ENCODE results near the gene KRT80.

The KRT80 gene

GRCh38 chr12:52227606-52228166 lies 35.9 kb upstream of the KRT80 start:
- DNase-seq (ENCODE audit: low read depth): no peak
- H3K27me3 ChIP-seq (replicated peaks; ENCODE audit: control insufficient read depth, insufficient read depth, low read length): no peaks in the 10 kb centered on the region

GRCh38 chr12:52226446-52226845 lies 34.6 kb upstream of the KRT80 start:
- Histone ChIP-seq H3K4me1 (ENCODE audit: control insufficient read depth, insufficient read depth, low read length) (peaks cover 41% of the 10 kb centered on the region), H3K9me3 (ENCODE audit: control insufficient read depth, low read length) (peaks cover 15% of the 10 kb centered on the region), H3K9ac (ENCODE audit: low read length) (no peak overlapping the region), H3K27me3 (replicated peaks; ENCODE audit: control insufficient read depth, insufficient read depth, low read length) (no peaks in the 10 kb centered on the region), H3K4me3 (ENCODE audit: low read length) (no peak overlapping the region), H3K36me3 (ENCODE audit: control insufficient read depth, insufficient read depth, low read length, severe bottlenecking) (no peaks in the 10 kb centered on the region)
- no peak for DNase-seq (ENCODE audit: low read depth)

More at GRCh38 chr12:52227606-52228166, 35.9 kb upstream of the KRT80 start:
- peaks cover 15% of the 10 kb centered on the region for H3K9me3 ChIP-seq (ENCODE audit: control insufficient read depth, low read length)
- no peak overlapping the region for H3K9ac ChIP-seq (ENCODE audit: low read length)
- H3K4me1 ChIP-seq (ENCODE audit: control insufficient read depth, insufficient read depth, low read length): peaks cover 45% of the 10 kb centered on the region
- no peak overlapping the region for H3K4me3 ChIP-seq (ENCODE audit: low read length)
- no peaks in the 10 kb centered on the region for H3K36me3 ChIP-seq (ENCODE audit: control insufficient read depth, insufficient read depth, low read length, severe bottlenecking)

- DNase-seq (ENCODE audit: low read depth): no peak
- Histone ChIP-seq H3K9me3 (ENCODE audit: control insufficient read depth, low read length) (peaks cover 15% of the 10 kb centered on the region), H3K36me3 (ENCODE audit: control insufficient read depth, insufficient read depth, low read length, severe bottlenecking) (no peaks in the 10 kb centered on the region), H3K27me3 (replicated peaks; ENCODE audit: control insufficient read depth, insufficient read depth, low read length) (no peaks in the 10 kb centered on the region), H3K9ac (ENCODE audit: low read length) (no peak overlapping the region), H3K4me1 (ENCODE audit: control insufficient read depth, insufficient read depth, low read length) (peaks cover 34% of the 10 kb centered on the region), H3K4me3 (ENCODE audit: low read length) (no peak overlapping the region)
Measured at GRCh38 chr12:52225752-52226151, 33.9 kb upstream of the KRT80 start.

- H3K9me3 ChIP-seq (ENCODE audit: control insufficient read depth, low read length): peaks cover 15% of the 10 kb centered on the region
- no peaks in the 10 kb centered on the region for H3K27me3 ChIP-seq (replicated peaks; ENCODE audit: control insufficient read depth, insufficient read depth, low read length)
- H3K4me3 ChIP-seq (ENCODE audit: low read length): no peak overlapping the region
- H3K4me1 ChIP-seq (ENCODE audit: control insufficient read depth, insufficient read depth, low read length): peaks cover 18% of the 10 kb centered on the region
- peak overlapping the region; percentile 43 for H3K9ac ChIP-seq (ENCODE audit: low read length)
- no peaks in the 10 kb centered on the region for H3K36me3 ChIP-seq (ENCODE audit: control insufficient read depth, insufficient read depth, low read length, severe bottlenecking)
- no peak for DNase-seq (ENCODE audit: low read depth)
Measured at GRCh38 chr12:52224151-52224550, 32.3 kb upstream of the KRT80 start.

DNA sequence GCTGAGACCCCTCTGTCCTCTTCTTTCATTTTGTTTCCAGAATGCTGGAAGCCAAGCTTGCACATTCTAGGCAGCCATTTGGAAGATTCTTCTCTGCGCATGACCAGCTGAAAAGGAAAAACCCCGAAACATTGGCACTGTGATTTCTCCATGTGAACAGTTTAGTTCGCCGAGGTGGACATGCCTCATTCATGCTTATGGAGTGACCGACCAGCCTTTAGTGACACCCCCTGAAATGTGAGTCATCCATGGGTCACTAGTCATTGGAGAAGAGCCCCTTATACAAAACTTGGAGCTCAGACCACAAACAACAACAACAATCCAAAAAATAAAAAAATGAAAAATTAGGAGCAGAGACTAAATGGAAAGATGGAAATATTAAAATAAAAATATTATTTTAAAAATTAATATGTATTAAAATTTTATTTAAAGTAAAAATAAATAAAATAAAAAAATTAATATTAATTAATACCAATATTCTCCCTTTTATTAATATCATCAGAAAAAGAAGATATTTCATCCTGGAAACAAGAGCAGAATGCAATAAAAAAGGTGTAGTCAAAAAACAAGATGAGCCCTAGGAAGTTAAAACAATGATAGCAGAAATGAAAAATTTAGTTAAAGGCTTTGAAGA lies 31.7 kb upstream of the KRT80 start:
- Histone ChIP-seq H3K27me3 (replicated peaks; ENCODE audit: control insufficient read depth, insufficient read depth, low read length) (no peaks in the 10 kb centered on the region), H3K9ac (ENCODE audit: low read length) (peak overlapping the region; percentile 43), H3K9me3 (ENCODE audit: control insufficient read depth, low read length) (peaks cover 15% of the 10 kb centered on the region), H3K4me3 (ENCODE audit: low read length) (no peak overlapping the region), H3K4me1 (ENCODE audit: control insufficient read depth, insufficient read depth, low read length) (peaks cover 11% of the 10 kb centered on the region), H3K36me3 (ENCODE audit: control insufficient read depth, insufficient read depth, low read length, severe bottlenecking) (no peaks in the 10 kb centered on the region)
- no peak for DNase-seq (ENCODE audit: low read depth)

DNA sequence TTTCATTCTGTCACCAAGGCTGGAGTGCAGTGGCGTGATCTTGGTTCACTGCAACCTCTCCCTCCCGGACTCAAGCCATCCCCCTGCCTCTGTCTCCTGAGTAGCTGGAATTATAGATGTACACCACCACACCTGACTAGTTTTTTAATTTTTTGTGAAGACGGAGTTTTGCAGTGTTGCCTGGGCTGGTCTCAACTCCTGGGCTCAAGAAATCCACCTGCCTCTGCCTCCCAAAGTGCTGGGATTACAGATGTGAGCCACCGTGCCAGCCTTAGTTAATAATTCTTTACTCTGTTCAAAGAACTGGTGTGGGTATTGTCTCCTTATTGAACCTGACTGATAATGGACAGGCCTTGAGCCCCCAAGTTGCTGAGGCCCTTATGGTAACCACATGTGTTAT lies 30.9 kb upstream of the KRT80 start:
- no peak for DNase-seq (ENCODE audit: low read depth)

DNA sequence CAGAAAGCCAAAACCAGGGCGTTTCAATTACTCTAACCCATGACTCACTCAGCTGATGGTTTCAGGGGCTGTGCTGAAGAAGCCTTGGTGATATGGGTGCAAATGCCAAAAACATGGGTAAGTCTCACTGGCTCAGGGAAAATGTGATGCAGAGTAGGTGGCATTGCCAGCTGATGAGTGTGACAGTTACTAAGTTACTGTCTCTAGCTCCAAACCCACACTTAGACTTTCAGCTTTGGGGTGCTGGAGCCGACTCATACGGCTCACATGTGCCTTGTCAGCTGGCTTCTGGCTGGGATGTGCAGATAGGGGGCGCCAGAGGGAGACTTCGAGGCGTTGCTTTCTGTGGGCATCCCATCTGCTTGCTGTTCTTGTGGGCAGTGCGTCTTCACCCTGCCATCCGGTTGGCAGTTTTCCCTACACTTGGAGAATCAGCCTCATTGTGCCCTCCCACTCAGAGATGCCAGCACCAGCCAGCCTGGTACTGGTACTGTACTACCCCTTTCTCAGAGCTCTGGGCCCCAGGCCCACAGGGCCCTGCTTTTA lies 30.2 kb upstream of the KRT80 start:
- H3K4me1 ChIP-seq (ENCODE audit: control insufficient read depth, insufficient read depth, low read length): peaks cover 10% of the 10 kb centered on the region
- peaks cover 15% of the 10 kb centered on the region for H3K9me3 ChIP-seq (ENCODE audit: control insufficient read depth, low read length)
- H3K27me3 ChIP-seq (replicated peaks; ENCODE audit: control insufficient read depth, insufficient read depth, low read length): no peaks in the 10 kb centered on the region
- DNase-seq (ENCODE audit: low read depth): no peak
- no peaks in the 10 kb centered on the region for H3K36me3 ChIP-seq (ENCODE audit: control insufficient read depth, insufficient read depth, low read length, severe bottlenecking)
- H3K9ac ChIP-seq (ENCODE audit: low read length): no peak overlapping the region
- H3K4me3 ChIP-seq (ENCODE audit: low read length): no peak overlapping the region

More for the DNA sequence above, 30.9 kb upstream of the KRT80 start:
- Histone ChIP-seq H3K4me3 (ENCODE audit: low read length) (no peak overlapping the region), H3K27me3 (replicated peaks; ENCODE audit: control insufficient read depth, insufficient read depth, low read length) (no peaks in the 10 kb centered on the region), H3K4me1 (ENCODE audit: control insufficient read depth, insufficient read depth, low read length) (peaks cover 7% of the 10 kb centered on the region), H3K36me3 (ENCODE audit: control insufficient read depth, insufficient read depth, low read length, severe bottlenecking) (no peaks in the 10 kb centered on the region), H3K9ac (ENCODE audit: low read length) (no peak overlapping the region), H3K9me3 (ENCODE audit: control insufficient read depth, low read length) (peaks cover 15% of the 10 kb centered on the region)

DNA sequence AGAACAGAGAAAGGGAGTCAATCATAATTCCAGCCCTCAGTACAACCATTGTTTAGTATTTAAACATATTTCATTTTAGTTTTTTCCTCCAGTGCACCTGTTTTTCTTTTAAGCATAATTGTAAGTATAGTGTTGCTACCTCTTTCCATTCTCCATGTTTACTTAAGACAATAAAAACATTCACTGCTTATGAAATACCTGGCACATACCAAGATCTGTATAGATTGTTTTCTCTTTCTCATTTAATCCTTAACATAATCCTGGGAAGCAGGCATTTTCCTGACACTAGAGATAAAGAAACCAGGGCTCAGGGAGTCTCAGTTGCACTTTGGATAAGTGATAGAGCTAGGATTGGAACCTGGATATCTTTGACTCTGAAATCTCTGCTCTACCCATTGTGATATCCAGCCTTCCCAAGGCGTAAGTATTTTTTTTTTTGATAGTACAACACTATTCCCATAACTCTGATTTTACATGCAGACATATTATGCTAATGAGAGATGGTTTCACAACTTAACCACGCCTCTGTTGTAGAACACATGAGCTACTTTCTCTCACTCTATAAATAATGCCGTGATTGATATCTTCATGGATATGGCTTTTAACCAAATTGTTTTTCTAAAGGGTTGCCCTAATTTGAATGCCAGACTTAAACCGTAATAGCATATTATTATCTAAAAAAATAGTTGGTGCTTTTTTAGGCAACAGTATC lies 29.4 kb upstream of the KRT80 start:
- no peak for DNase-seq (ENCODE audit: low read depth)
- no peak overlapping the region for H3K9ac ChIP-seq (ENCODE audit: low read length)

DNA sequence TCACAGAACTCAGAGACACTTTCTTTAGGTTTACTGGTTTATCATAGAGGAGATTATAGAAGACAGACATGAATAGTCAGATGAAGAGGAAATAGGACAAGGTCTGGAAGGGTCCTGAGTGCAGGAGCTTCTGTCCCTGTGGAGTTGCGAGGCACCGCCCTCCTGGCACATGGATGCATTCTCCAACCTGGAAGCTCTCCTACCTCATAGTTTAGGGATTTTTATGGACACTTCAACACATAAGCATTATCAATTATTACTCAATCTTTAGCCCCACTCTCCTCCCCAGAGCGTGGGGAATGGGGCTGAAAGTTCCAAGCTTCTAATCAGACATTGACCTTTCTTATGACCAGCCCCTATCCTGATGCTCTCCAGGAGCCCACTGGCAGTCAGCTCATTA lies 28.7 kb upstream of the KRT80 start:
- Histone ChIP-seq H3K36me3 (ENCODE audit: control insufficient read depth, insufficient read depth, low read length, severe bottlenecking) (no peaks in the 10 kb centered on the region), H3K9me3 (ENCODE audit: control insufficient read depth, low read length) (peaks cover 12% of the 10 kb centered on the region), H3K4me3 (ENCODE audit: low read length) (no peak overlapping the region), H3K9ac (ENCODE audit: low read length) (no peak overlapping the region), H3K27me3 (replicated peaks; ENCODE audit: control insufficient read depth, insufficient read depth, low read length) (no peaks in the 10 kb centered on the region), H3K4me1 (ENCODE audit: control insufficient read depth, insufficient read depth, low read length) (peaks cover 14% of the 10 kb centered on the region)
- DNase-seq (ENCODE audit: low read depth): no peak

More for the DNA sequence above, 29.4 kb upstream of the KRT80 start:
- H3K4me1 ChIP-seq (ENCODE audit: control insufficient read depth, insufficient read depth, low read length): peaks cover 14% of the 10 kb centered on the region
- no peak overlapping the region for H3K4me3 ChIP-seq (ENCODE audit: low read length)
- H3K27me3 ChIP-seq (replicated peaks; ENCODE audit: control insufficient read depth, insufficient read depth, low read length): no peaks in the 10 kb centered on the region
- no peaks in the 10 kb centered on the region for H3K36me3 ChIP-seq (ENCODE audit: control insufficient read depth, insufficient read depth, low read length, severe bottlenecking)
- peaks cover 12% of the 10 kb centered on the region for H3K9me3 ChIP-seq (ENCODE audit: control insufficient read depth, low read length)

DNA sequence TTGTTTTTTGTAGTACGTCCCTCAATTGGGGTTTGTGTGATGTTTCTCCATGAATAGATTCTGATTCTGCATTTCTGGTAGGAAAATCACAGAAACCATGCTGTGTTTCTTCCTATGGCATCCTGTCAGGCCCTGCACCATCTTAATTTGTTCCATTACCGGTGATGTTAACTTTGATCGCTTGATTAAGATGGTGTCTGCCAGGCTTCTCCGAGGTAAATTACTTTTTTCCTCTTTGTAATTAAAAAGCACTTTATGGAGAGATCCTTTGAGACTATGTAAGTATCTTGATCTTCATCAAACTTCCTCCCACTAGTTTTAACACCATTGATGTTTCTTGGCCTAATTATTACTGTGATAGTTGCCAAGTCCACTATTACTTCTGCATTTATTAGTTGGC lies 26.2 kb upstream of the KRT80 start:
- Histone ChIP-seq H3K9ac (ENCODE audit: low read length) (no peak overlapping the region), H3K4me1 (ENCODE audit: control insufficient read depth, insufficient read depth, low read length) (peaks cover 14% of the 10 kb centered on the region), H3K4me3 (ENCODE audit: low read length) (no peak overlapping the region), H3K36me3 (ENCODE audit: control insufficient read depth, insufficient read depth, low read length, severe bottlenecking) (no peaks in the 10 kb centered on the region), H3K27me3 (replicated peaks; ENCODE audit: control insufficient read depth, insufficient read depth, low read length) (peaks cover 5% of the 10 kb centered on the region), H3K9me3 (ENCODE audit: control insufficient read depth, low read length) (no peaks in the 10 kb centered on the region)
- no peak for DNase-seq (ENCODE audit: low read depth)

DNA sequence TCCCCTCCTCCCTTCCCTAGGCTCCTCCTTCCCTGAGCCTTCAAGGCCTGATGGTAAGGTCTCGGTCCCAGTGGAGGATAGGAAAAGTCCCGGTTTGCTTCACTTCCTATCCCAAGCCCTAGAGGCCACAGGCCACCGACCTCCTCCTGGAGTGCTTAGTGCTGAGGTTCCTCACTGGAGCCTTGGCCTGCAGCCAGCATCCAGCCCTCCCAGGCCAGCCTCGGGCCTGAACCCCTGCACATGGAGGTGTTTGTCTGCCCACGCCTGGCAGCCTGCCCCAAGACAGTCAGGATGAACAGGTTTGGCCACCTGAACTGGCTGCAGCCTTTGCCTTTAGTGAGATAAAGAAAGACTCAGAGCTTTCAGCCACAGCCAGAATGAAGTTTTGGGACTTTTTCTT lies 25.4 kb upstream of the KRT80 start:
- H3K4me1 ChIP-seq (ENCODE audit: control insufficient read depth, insufficient read depth, low read length): peaks cover 13% of the 10 kb centered on the region
- no peak overlapping the region for H3K4me3 ChIP-seq (ENCODE audit: low read length)
- peaks cover 5% of the 10 kb centered on the region for H3K27me3 ChIP-seq (replicated peaks; ENCODE audit: control insufficient read depth, insufficient read depth, low read length)
- H3K9ac ChIP-seq (ENCODE audit: low read length): no peak overlapping the region
- H3K9me3 ChIP-seq (ENCODE audit: control insufficient read depth, low read length): no peaks in the 10 kb centered on the region
- DNase-seq (ENCODE audit: low read depth): no peak
- H3K36me3 ChIP-seq (ENCODE audit: control insufficient read depth, insufficient read depth, low read length, severe bottlenecking): no peaks in the 10 kb centered on the region

Data from adipocyte (in vitro differentiated cells).